ENCODE measurements around the gene LMTK2.

LMTK2 gene

GRCh38 chr7:98156700-98157099 is 50.0 kb downstream of the LMTK2 start:
- no peaks in the 10 kb centered on the region for H3K9me3 ChIP-seq
- H3K4me3 ChIP-seq = no peak overlapping the region
- DNase-seq = no peak
- H3K27me3 ChIP-seq = no peaks in the 10 kb centered on the region
- intact Hi-C loops (cut with DNase I; ENCODE audit: low total_unique reads) = no loop called here
- H3K36me3 ChIP-seq = peaks cover 22 to 55% (median 44%) of the 10 kb centered on the region in 3 donors
- H3K4me1 ChIP-seq = no peaks in the 10 kb centered on the region
- TF ChIP-seq CTCF (IDR thresholded peaks at IDR 0.05) = no peak
- H3K27ac ChIP-seq = no peak overlapping the region

- Histone ChIP-seq H3K4me1 (no peaks in the 10 kb centered on the region), H3K36me3 (peaks cover 22 to 44% (median 33%) of the 10 kb centered on the region in 3 donors), H3K4me3 (no peak overlapping the region), H3K9me3 (no peaks in the 10 kb centered on the region), H3K27me3 (no peaks in the 10 kb centered on the region), H3K27ac (no peak overlapping the region)
- DNase-seq = no peak
- no peak for TF ChIP-seq CTCF (IDR thresholded peaks at IDR 0.05)
- intact Hi-C loops (cut with DNase I; ENCODE audit: low total_unique reads) = no loop called here
Measured at GRCh38 chr7:98157761-98158160, 51.1 kb downstream of the LMTK2 start.

GRCh38 chr7:98162758-98163157 is 56.1 kb downstream of the LMTK2 start:
- no peaks in the 10 kb centered on the region for H3K4me1 ChIP-seq
- H3K27ac ChIP-seq = no peak overlapping the region
- peaks cover 4 to 7% (median 7%) of the 10 kb centered on the region in 3 donors for H3K36me3 ChIP-seq
- DNase-seq = no peak
- H3K9me3 ChIP-seq = no peaks in the 10 kb centered on the region
- intact Hi-C loops (cut with DNase I; ENCODE audit: low total_unique reads) = no loop called here
- no peak overlapping the region for H3K4me3 ChIP-seq
- no peak for TF ChIP-seq CTCF (IDR thresholded peaks at IDR 0.05)
- no peaks in the 10 kb centered on the region for H3K27me3 ChIP-seq

- Histone ChIP-seq H3K27ac (no peak overlapping the region), H3K27me3 (no peaks in the 10 kb centered on the region), H3K4me3 (no peak overlapping the region), H3K36me3 (peaks cover 4 to 7% (median 6%) of the 10 kb centered on the region in 3 donors), H3K9me3 (no peaks in the 10 kb centered on the region), H3K4me1 (no peaks in the 10 kb centered on the region)
- intact Hi-C loops (cut with DNase I; ENCODE audit: low total_unique reads) = no loop called here
- no peak for DNase-seq
- no peak for TF ChIP-seq CTCF (IDR thresholded peaks at IDR 0.05)
Measured at GRCh38 chr7:98163269-98163668, 56.6 kb downstream of the LMTK2 start.

- no peak overlapping the region for H3K27ac ChIP-seq
- intact Hi-C loops (cut with DNase I; ENCODE audit: low total_unique reads) = no loop called here
- H3K9me3 ChIP-seq = no peaks in the 10 kb centered on the region
- no peak for DNase-seq
- no peak for TF ChIP-seq CTCF (IDR thresholded peaks at IDR 0.05)
- H3K4me1 ChIP-seq = no peaks in the 10 kb centered on the region
- no peaks in the 10 kb centered on the region for H3K27me3 ChIP-seq
- peaks cover 4 to 7% (median 6%) of the 10 kb centered on the region in 3 donors for H3K36me3 ChIP-seq
- H3K4me3 ChIP-seq = no peak overlapping the region
Measured at GRCh38 chr7:98163704-98164494, 57.2 kb downstream of the LMTK2 start.
